HG03432 (cell line): Measurements from ENCODE around the gene CDH13.

Experiments
- ATAC-seq: cut with Tn5 transposase; IDR thresholded peaks from one replicate; pipeline ENCODE4 v1.9.1; 2021; ENCODE audit warnings: mild to moderate bottlenecking, moderate library complexity; ENCODE audit not compliant: unreplicated experiment

The CDH13 gene

DNA sequence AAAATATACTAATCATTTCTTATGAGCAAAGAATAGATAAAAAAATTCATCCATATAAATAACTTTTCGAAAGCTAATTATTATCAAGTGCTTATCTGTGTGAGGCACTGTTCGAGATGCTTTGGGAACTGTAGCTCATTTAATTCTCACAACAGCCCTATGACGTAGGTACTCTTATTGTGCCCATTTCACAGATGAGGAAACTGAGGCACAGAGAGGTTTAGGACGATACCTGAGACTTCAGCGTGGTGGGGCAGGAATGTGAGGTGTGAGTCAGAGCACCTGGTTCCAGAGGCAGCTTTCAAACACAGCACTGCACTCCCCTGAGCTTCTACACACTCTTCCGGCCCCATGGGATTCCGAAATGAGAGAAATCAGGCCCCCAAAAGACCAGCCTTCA is 995.2 kb downstream of the CDH13 start:
- ATAC-seq: no peak

GRCh38 chr16:83623091-83623730 is 996.4 kb downstream of the CDH13 start:
- ATAC-seq: no peak

GRCh38 chr16:83623892-83624291 is 997.1 kb downstream of the CDH13 start:
- ATAC-seq: no peak

DNA sequence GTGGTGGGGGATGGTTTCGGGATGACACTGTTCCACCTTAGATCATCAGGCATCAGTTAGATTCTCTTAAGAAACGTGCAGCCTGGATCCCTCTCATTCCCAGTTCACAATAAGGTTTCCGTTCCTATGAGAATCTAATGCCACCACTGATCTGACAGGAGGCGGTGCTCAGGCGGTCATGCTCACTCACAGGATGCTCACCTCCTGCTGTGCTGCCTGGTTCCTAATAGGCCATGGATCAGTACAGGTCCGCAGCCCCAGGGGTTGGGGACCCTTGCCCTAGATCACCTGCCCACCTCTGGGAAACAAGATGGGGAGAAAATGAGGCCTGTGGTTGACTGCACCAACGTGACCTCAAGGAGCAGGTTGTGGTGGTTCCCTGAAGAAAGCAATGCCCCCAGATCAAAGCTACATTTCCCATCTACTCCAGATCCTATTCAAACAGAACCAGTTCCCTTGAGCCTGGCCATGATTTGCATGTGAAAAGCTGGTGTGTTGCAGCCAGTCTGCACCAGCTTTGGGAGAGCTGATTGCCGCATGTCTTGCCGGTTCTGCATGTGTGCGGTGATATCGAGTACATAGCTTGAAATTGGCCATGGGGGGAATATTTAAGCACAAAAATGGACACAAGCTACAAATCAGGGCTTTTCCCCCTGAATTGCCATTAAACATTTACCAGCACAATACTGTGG is 997.8 kb downstream of the CDH13 start:
- ATAC-seq: no peak

- ATAC-seq: no peak
These were observed 999.4 kb downstream of the CDH13 start for GRCh38 chr16:83626204-83626603.

DNA sequence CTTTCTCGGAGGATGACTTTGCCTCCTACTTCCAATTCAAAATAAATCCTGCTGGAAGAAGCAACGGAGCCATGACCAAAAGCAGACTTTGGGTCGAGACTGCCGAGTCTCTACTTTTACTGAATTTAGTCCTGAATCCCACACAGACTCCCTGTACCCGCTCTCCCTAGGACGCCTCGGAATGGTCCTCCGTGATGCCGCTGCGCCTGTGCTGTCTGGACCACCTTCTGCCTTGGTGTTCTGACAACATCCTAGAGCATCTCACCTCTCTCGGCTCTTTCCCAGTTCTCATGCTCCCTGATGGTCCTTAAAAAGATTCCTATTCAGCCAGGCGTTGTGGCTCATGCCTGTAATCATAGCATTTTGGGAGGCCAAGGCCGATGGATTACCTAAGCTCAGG is 999.9 kb downstream of the CDH13 start:
- no peak for ATAC-seq

- no peak for ATAC-seq
These were observed 1001.2 kb downstream of the CDH13 start for GRCh38 chr16:83627996-83628395.

GRCh38 chr16:83629426-83629825 is 1002.7 kb downstream of the CDH13 start:
- ATAC-seq: no peak

GRCh38 chr16:83629836-83630235 is 1003.1 kb downstream of the CDH13 start:
- no peak for ATAC-seq

DNA sequence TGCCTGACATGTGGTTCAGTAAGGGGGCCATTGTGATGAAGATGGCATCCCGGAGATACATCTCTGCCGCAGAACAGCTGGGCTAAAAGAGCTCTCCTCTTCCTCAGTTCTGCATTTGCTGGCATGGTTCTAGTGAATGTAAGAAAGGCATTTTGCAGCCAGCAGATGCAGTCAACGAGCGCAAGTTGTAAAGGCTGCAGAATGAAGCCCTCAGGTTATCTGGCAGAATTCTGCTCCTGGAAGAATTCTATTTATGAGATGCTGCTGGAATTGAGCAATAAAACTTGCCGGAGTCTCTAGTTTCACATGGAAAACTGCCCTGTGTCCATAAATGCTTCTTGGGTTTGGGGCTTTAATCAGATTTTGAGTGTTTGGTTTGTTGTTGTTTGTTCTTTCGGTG is 1004.2 kb downstream of the CDH13 start:
- no peak for ATAC-seq

DNA sequence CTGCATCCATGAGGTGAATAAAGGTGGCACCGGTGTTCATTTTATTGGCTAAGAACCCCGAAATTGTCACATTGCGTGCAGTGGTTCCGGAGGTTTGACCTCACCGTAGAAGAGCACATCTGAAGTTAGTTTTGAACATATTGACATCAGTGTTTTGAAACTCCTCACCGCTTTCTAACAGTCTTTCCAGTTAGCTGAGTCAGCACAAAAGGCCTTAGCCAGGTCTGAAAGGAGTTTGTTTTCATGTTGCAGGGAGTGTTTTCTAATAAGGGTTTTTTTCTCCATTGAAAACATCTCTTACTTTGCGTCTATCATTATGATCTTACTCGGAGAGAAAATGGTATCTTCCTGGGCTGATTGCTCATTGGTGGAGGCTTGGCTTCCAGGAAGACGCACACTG is 1006.5 kb downstream of the CDH13 start:
- ATAC-seq: no peak

DNA sequence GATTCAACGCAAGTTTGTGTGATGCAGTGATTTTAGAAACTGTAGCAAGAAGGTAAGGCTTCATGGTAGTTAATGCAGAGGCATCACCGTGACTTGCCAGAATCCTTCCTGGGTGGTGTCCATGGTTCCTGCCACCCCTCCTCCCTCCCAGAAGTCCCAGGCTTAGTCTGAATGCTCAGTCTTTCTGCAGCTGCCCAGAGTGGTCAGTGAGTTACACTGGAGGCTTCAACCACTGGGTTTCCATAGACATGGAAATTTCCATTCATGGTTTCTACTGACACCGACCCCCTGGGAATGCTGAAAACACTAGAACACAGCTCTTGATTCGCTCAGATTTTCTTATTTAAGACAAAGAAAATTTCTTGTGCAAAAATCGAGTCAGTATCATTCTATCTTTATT is 1021.6 kb downstream of the CDH13 start:
- ATAC-seq: no peak

DNA sequence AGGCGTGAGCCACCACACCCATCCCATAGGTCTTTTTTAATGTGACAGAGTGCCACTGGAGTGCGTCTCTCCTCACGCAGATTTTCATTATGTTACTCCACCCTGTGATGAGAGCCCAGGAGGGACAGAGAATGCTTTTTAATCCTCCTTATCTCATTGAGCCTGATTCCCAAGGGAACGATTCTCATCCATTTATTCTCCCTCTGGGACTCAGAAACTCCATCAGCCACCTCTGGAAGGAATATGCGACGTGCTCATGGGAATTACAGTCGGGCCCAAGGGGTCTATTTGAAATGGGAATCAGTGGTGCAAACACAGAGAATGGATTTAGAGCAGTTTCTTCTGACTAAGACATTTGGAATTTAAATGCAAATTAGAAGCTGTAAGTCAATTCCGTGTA is 1025.1 kb downstream of the CDH13 start:
- no peak for ATAC-seq

GRCh38 chr16:83652943-83653342 is 1026.2 kb downstream of the CDH13 start:
- no peak for ATAC-seq

DNA sequence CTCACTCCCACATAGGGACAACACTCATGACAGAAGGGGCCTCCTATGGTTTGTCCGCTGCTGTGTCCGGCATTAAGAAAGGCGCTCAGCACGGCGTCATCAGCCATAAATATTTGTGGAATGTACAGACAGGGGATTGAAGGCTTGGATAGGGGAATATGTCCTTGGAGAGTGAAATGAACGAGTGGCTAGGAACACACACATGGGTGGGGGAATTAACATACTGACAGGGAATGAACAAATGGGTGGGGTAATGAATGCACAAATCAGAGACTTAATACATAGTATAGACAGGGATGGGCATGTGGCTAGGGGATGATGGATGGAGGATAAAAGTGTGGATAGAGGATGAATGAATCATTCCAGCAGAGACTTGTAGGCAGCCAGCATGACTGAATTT is 1027.0 kb downstream of the CDH13 start:
- no peak for ATAC-seq

DNA sequence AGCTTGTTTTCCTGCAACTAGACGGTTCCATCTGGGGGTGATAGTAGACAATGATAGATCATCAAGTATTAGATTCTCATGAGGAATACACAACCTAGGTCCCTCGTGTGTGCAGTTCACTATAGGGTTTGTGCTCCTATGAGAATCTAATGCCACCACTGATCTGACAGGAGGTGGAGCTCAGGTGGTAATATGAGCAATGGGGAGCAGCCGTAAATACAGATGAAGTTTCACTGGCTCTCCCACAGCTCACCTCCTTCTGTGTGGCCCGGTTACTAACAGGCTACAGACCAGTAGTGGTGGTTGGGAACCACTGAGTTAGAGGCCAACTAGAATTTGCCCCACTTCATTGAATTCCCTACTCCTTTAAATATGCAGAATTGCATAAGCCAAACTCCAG is 1033.5 kb downstream of the CDH13 start:
- ATAC-seq: no peak

DNA sequence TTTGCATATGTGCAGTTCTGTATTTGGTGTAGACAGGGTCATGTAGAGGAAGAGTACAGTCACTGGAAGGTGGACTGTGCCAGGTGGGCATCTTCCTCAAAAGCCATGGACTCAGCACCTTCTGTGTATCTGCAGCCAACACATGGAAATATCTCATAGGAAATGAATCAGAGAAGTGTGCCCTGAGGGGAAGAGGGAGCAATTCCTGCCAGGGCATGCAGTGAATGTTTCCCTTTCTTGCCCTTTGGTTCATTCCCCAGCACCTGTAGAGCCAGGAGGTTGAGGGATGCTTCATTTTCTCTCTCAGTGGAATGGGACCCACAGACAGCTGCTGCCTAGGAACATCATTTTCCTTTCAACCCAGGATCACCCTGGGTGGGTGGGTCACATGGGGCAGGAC is 1034.9 kb downstream of the CDH13 start:
- no peak for ATAC-seq

- no peak for ATAC-seq
These were observed 1039.7 kb downstream of the CDH13 start for GRCh38 chr16:83666449-83666848.

DNA sequence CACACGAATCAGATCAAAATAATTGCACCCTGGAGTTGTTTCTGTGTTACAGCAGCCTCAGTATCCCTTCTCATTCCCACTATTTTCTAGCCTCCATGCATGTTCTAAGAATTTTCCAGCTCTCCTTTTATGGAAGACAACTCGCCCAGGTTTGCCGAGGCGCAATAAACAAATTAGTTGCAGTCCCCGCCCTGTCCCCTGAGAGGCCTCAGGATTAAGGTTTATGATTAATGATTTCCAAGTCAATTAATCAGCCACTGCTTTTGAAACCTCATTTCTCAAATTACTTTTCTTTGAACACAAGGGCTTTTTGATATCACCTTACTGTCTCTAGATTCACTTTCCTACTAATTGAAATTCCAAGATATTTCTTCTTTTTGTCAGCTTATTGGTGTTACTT is 1042.7 kb downstream of the CDH13 start:
- no peak for ATAC-seq

- ATAC-seq: no peak
These were observed 1048.3 kb downstream of the CDH13 start for GRCh38 chr16:83674931-83675535.

- ATAC-seq: no peak
These were observed 1049.3 kb downstream of the CDH13 start for GRCh38 chr16:83676086-83676485.

DNA sequence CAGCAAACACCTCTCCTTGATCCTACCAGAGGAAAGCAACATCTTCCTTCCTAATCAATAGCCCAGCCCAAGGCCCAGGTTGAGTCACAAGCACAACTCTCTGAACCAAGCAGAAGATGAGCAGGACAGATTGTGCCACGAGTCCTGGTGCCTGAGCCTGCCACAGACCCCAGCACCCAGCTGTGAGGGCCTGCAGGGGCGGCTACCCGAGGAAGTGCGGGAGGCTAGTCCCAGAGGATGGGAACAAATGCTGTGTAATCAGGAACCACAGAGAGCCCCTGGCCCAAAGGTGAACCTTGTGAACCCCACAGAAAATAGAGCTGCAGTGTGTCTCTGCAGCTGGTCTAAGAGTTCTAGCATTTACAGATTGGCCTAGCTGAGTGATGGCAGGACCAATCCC is 1054.2 kb downstream of the CDH13 start:
- no peak for ATAC-seq
